Fibroblast of mammary gland (primary cell): Measurements from ENCODE around the gene ADCY6.
A peak's percentile ranks its signal among the peaks of the same experiment; 100 is the strongest.

Experiments used
- DNase-seq: peaks from one replicate; pipeline ENCODE4 v3.0.0-alpha.2; 2010; ENCODE audit warnings: low read depth
- H3K4me3 ChIP-seq: 2 replicates; pipeline ENCODE4 v1.5.1; 2011; ENCODE audit warnings: low read depth, mild to moderate bottlenecking, low read length, moderate library complexity; ENCODE audit not compliant: control insufficient read depth
- TF ChIP-seq, protein P1 (sequence below): conservative IDR thresholded peaks from 2 replicates; pipeline ENCODE4 v1.5.1; 2011; ENCODE audit warnings: low read depth, low read length, inconsistent platforms; ENCODE audit not compliant: control insufficient read depth, insufficient read depth

Gene ADCY6

DNA sequence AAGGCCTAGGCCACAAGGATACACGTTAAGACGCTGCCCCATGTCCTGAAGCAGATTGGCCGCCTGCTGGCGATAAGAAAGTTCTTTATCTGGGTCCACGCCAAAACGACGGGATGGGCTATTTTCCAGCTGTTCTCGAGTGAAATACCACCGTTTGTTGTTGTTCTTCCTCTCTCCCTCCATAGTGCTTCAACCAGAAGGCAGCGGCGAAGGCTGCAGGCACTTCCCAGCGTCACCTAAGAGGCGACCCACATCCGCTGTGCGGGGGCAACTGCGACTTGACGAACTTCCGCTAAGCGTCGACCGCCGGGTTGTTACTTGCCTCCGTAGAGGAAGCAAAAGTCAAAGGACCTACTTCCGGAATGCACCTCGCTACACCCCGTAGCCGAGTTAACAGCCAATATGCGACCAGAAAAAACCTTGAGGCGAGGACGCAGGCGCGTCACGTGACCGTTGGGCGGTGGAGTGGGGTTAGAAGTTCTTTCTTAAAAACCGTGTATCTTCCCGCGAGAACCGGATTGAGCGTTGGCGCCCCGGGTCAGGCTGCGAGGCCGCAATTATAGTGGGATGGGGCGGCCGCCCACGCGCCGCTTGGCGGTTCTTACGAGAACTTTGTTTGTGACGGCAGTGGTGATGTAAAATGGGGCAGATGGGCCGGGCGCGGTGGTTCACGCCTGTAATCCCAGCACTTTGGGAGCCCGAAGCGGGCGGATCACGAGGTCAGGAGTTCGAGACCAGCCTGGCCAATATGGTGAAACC is 72.2 kb downstream of the ADCY6 start, which contains the start of gene CCNT1:
CCNT1 (minus strand) TSS at position 215 of the 759 bp plus-strand sequence; CDS start at position 183, 32 bp downstream.
- peak within 1 kb of the TSS; percentile 98 for H3K4me3 ChIP-seq
- DNase-seq = peak; percentile 100
- TF ChIP-seq, protein P1, sequence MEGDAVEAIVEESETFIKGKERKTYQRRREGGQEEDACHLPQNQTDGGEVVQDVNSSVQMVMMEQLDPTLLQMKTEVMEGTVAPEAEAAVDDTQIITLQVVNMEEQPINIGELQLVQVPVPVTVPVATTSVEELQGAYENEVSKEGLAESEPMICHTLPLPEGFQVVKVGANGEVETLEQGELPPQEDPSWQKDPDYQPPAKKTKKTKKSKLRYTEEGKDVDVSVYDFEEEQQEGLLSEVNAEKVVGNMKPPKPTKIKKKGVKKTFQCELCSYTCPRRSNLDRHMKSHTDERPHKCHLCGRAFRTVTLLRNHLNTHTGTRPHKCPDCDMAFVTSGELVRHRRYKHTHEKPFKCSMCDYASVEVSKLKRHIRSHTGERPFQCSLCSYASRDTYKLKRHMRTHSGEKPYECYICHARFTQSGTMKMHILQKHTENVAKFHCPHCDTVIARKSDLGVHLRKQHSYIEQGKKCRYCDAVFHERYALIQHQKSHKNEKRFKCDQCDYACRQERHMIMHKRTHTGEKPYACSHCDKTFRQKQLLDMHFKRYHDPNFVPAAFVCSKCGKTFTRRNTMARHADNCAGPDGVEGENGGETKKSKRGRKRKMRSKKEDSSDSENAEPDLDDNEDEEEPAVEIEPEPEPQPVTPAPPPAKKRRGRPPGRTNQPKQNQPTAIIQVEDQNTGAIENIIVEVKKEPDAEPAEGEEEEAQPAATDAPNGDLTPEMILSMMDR = peak; percentile 21
